Endothelial cell (in vitro differentiated cells): ENCODE data around the gene B3GALNT1. TPM values are rescaled to one million over a fixed set of nuclear protein-coding genes. Genes with fewer than 3 reads are reported as not detected.

Experiments used
- DNase-seq: peaks from one replicate; pipeline ENCODE4 v3.0.0; 2021; ENCODE audit warnings: low spot score
- H3K27ac Mint-ChIP-seq: one replicate; pipeline ENCODE4 v1.8.0; 2021; ENCODE audit warnings: mixed read lengths, inconsistent platforms; ENCODE audit not compliant: unreplicated experiment
- H3K27me3 Mint-ChIP-seq: one replicate; pipeline ENCODE4 v1.8.0; 2021; ENCODE audit warnings: mild to moderate bottlenecking, moderate library complexity, mixed read lengths, inconsistent platforms; ENCODE audit not compliant: unreplicated experiment
- H3K36me3 Mint-ChIP-seq: one replicate; pipeline ENCODE4 v1.8.0; 2021; ENCODE audit warnings: mild to moderate bottlenecking, low read depth, mixed read lengths, inconsistent platforms; ENCODE audit not compliant: unreplicated experiment
- H3K4me1 Mint-ChIP-seq: one replicate; pipeline ENCODE4 v1.8.0; 2021; ENCODE audit warnings: mild to moderate bottlenecking, mixed read lengths, inconsistent platforms; ENCODE audit not compliant: unreplicated experiment
- H3K4me3 Mint-ChIP-seq: one replicate; pipeline ENCODE4 v1.8.0; 2021; ENCODE audit warnings: mild to moderate bottlenecking, mixed read lengths, inconsistent platforms; ENCODE audit not compliant: unreplicated experiment
- H3K9me3 Mint-ChIP-seq: one replicate; pipeline ENCODE4 v1.8.0; 2021; ENCODE audit warnings: mixed read lengths, inconsistent platforms; ENCODE audit not compliant: unreplicated experiment
- total RNA-seq: library from RNA; stranded (reverse); fragmentation: NEBNext Ultra II Directional; extraction: Animal tissue kit (Norgen Biotek cat#: 25700); gene quantifications from one replicate; pipeline ENCODE4 v1.2.1, GENCODE V29; 2021; ENCODE audit not compliant: unreplicated experiment
- TF ChIP-seq, protein P1 (sequence below): fragments of 200-600 bp; sonication (generic); IDR thresholded peaks from one replicate; pipeline ENCODE4 v1.5.0; 2021; ENCODE audit warnings: antibody characterized with exemption; ENCODE audit not compliant: unreplicated experiment

B3GALNT1 gene
- total RNA-seq, 1 donor from 2014 or later, result 6.6 TPM

DNA sequence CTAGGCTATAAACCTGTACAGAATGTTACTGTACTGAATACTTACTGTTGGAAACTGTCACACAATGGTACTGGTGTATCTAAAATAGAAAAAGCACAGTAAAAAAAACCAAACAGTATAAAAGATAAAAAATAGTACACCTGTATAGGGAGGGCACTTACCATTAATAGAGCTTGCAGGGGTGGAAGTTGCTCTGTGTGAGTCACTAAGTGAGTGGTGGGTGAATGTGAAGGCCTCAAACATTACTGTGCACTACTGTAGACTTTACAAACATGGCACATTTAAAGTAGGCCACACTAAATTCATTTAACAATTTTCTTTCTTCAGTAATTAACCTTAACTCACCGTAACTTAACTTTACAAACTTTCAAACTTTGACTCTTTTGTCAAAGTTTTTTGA lies 22.0 kb downstream of the B3GALNT1 start:
- Mint-ChIP-seq H3K9me3 (no peaks in the 10 kb centered on the region), H3K36me3 (no peaks in the 10 kb centered on the region), H3K27ac (no peak overlapping the region), H3K4me3 (no peak overlapping the region), H3K27me3 (no peaks in the 10 kb centered on the region), H3K4me1 (no peaks in the 10 kb centered on the region)
- no peak for DNase-seq
- TF ChIP-seq, protein P1, sequence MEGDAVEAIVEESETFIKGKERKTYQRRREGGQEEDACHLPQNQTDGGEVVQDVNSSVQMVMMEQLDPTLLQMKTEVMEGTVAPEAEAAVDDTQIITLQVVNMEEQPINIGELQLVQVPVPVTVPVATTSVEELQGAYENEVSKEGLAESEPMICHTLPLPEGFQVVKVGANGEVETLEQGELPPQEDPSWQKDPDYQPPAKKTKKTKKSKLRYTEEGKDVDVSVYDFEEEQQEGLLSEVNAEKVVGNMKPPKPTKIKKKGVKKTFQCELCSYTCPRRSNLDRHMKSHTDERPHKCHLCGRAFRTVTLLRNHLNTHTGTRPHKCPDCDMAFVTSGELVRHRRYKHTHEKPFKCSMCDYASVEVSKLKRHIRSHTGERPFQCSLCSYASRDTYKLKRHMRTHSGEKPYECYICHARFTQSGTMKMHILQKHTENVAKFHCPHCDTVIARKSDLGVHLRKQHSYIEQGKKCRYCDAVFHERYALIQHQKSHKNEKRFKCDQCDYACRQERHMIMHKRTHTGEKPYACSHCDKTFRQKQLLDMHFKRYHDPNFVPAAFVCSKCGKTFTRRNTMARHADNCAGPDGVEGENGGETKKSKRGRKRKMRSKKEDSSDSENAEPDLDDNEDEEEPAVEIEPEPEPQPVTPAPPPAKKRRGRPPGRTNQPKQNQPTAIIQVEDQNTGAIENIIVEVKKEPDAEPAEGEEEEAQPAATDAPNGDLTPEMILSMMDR, result no peak

DNA sequence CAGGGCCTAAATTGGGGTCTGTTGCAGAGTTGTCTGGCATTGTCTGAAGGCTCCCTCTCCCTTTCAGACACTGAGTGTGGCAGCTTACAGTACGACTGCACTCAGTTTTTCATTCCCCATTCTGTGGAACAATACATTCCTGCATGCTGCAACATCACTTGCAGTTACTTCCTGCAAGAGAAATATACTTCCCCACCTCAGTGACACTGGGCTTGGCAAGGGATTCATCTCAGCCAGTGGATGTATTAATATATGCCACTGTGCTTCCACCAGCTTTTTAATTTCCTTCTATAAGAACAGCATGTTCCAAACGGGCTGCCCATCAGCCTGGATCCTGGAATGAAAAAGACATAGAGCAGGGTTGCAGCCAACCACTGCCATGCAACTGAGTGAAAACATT lies 23.1 kb downstream of the B3GALNT1 start:
- no peak overlapping the region for H3K4me3 Mint-ChIP-seq
- TF ChIP-seq, protein P1, result no peak
- no peak overlapping the region for H3K27ac Mint-ChIP-seq
- no peaks in the 10 kb centered on the region for H3K27me3 Mint-ChIP-seq
- no peaks in the 10 kb centered on the region for H3K4me1 Mint-ChIP-seq
- no peaks in the 10 kb centered on the region for H3K36me3 Mint-ChIP-seq
- H3K9me3 Mint-ChIP-seq, result no peaks in the 10 kb centered on the region
- DNase-seq, result no peak

DNA sequence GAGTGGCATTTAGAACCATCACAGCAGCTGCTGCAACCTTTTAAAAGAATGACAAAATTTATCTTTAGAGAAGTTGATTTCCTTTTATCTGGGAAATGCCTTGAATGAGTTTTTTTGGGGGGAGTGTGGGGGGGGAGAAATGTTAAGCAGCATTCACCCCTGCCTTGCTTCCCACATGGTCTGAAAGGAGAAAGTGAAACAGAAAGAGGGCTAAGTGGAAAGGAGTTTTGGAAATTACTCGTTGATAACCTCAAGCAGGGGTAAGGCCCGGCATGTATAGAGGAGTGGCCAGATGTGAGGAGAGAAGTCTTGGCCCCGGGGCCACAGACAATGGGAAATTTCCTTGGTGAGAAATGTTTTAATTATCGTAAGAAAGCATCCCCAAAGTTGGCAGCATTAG lies 23.5 kb downstream of the B3GALNT1 start:
- Mint-ChIP-seq H3K27me3 (no peaks in the 10 kb centered on the region), H3K4me3 (no peak overlapping the region), H3K27ac (no peak overlapping the region), H3K36me3 (no peaks in the 10 kb centered on the region), H3K9me3 (no peaks in the 10 kb centered on the region), H3K4me1 (no peaks in the 10 kb centered on the region)
- TF ChIP-seq, protein P1, result no peak
- no peak for DNase-seq

DNA sequence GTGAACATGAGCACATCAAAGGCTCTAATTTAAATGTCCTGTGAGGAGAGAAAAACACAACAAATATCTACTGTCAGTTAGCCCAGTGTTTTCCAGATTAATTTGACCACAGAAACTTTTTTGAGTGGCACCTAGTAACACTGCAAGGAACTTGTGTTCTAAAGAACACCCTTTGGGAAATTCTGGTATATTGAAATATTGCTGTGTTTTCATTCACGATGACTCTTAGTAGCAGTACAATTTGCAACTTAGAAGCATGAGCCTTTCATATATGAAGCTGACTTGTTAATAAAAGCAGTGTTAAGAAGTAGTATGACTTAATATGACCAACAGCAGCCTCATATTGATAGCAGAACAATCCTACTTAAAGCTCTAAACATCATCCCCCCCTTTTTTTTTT lies 32.0 kb downstream of the B3GALNT1 start:
- Mint-ChIP-seq H3K36me3 (no peaks in the 10 kb centered on the region), H3K27me3 (no peaks in the 10 kb centered on the region), H3K4me1 (peaks cover 2% of the 10 kb centered on the region), H3K4me3 (no peak overlapping the region), H3K27ac (no peak overlapping the region), H3K9me3 (no peaks in the 10 kb centered on the region)
- no peak for DNase-seq
- TF ChIP-seq, protein P1, result no peak

DNA sequence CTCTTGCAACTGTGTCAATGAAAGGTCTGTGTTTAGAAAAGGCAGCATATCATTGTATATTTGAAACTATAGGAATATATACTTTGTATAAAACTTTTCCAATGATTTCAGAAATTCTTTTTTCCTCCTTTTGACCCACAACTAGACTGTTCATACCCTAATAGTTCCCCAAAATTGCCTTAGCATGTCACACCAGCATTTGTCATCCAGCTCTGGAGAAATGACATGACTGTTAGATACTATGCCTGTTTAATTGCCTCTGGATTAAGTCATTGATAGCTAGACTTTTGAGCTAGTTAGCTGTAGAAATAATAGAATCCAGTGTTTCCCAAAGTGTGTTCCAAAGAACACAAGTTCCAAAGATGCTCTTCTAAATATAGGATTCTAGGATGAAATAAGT lies 32.4 kb downstream of the B3GALNT1 start:
- no peak for DNase-seq
- H3K27me3 Mint-ChIP-seq, result no peaks in the 10 kb centered on the region
- no peaks in the 10 kb centered on the region for H3K36me3 Mint-ChIP-seq
- peaks cover 2% of the 10 kb centered on the region for H3K4me1 Mint-ChIP-seq
- H3K4me3 Mint-ChIP-seq, result no peak overlapping the region
- H3K9me3 Mint-ChIP-seq, result no peaks in the 10 kb centered on the region
- TF ChIP-seq, protein P1, result no peak
- H3K27ac Mint-ChIP-seq, result no peak overlapping the region
